ENCODE data around the gene BICC1.

The BICC1 gene

DNA sequence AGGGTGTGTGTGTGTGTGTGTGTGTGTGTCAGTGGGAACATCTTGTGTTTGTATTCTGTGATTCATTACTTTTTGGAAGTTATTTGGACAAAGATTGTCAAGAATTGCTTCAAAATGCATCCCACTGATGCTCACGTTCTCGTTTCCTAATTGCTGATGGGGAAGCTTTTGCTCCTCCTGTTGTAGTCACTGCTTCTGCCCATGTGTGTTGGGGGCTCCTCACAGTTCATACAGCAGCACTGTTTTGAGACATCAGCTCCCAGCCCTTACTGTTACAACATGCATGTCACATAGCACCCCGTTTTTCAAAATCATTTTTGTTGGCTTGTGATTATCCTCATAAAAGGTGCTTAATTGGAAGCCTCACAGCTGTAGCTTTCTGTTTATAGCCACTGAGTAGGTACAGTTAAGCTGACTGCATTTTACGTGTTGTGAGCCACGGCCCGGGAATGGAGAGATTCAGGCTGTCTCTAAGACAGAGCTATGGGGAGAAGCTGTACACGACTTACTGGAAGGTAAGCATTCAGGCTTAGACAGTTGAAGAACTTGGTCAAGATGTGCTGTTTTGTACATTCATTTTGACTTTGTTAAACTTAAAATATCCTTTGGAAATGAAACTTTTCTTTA is 87.4 kb downstream of the BICC1 start:
- in situ Hi-C loops (cut with HindIII; ENCODE audit: low sequenced_read_pairs), result no loop called here
- TF ChIP-seq CTCF (IDR thresholded peaks at IDR 0.05; ENCODE audit: low read depth, low read length), result no peak
- no peak for DNase-seq (ENCODE audit: low read depth, low spot score)
- no peak overlapping the region for H3K4me3 ChIP-seq (ENCODE audit: low read depth, low read length)

GRCh38 chr10:58608351-58608750 is 95.7 kb downstream of the BICC1 start:
- no peak overlapping the region for H3K4me3 ChIP-seq (ENCODE audit: low read depth, low read length)
- TF ChIP-seq CTCF (IDR thresholded peaks at IDR 0.05; ENCODE audit: low read depth, low read length), result no peak
- in situ Hi-C loops (cut with HindIII; ENCODE audit: low sequenced_read_pairs), result no loop called here
- DNase-seq (ENCODE audit: low read depth, low spot score), result peak; percentile 16

DNA sequence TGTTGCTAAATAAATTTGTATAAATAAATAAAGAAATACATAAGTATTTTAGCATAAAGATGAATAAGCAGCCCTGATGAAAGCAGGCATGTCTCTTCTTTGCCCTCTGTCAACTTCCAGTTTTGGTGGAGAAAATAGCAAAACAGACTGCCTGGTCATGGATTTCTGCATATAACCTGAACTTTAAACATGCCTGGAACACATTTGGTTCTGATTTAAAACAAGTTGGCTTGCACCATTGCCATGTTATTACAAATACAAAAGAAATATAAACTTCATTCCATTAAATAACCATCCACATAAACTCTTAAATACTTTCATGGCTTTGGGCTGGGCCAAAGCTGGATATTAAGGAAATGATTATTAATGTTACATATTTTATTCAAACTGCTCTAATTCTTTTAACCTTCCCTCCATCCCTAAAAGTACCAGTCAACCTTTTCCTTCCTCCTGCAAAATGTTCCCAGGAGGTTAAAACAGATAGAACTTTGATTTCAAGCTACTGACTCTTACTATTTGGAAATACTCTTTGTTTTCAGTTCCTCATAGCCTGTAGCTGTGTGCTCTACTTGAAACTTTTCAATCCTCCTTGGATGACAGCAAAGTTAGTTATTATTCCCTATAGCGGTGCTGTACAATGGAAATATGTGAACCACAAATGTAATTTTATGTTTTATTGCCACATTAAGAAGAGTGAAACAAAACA is 96.3 kb downstream of the BICC1 start:
- in situ Hi-C loops (cut with HindIII; ENCODE audit: low sequenced_read_pairs), result no loop called here
- DNase-seq (ENCODE audit: low read depth, low spot score), result no peak
- H3K4me3 ChIP-seq (ENCODE audit: low read depth, low read length), result no peak overlapping the region
- no peak for TF ChIP-seq CTCF (IDR thresholded peaks at IDR 0.05; ENCODE audit: low read depth, low read length)

DNA sequence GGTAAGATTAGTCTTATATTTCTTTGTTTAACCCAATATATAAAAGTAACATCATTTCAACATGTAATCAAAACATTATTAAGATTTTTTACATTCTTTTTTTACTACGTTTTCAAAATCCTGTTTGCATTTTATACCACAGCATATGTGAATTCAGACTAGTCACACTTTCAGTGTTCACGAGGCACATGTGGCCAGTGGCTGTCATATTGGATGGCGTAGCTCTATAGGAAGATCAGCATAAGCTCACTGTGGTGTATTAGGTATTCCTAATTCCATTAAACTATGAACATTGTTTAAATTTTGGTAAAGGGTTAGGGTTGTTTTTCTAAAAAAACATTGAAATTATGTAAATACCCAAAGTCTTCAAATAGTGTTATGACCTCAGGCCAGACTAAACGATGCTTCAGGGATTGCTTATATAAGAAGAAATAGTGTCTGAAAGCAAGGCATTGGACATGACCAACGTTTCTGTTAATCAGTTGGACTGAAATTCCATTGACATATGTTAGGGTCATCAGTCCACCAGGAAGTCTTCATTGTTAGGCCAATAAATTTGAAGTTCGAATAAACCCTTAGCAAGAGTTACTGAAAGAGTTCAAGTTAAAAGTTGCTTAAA is 97.0 kb downstream of the BICC1 start:
- H3K4me3 ChIP-seq (ENCODE audit: low read depth, low read length), result no peak overlapping the region
- in situ Hi-C loops (cut with HindIII; ENCODE audit: low sequenced_read_pairs), result no loop called here
- no peak for DNase-seq (ENCODE audit: low read depth, low spot score)
- TF ChIP-seq CTCF (IDR thresholded peaks at IDR 0.05; ENCODE audit: low read depth, low read length), result no peak

DNA sequence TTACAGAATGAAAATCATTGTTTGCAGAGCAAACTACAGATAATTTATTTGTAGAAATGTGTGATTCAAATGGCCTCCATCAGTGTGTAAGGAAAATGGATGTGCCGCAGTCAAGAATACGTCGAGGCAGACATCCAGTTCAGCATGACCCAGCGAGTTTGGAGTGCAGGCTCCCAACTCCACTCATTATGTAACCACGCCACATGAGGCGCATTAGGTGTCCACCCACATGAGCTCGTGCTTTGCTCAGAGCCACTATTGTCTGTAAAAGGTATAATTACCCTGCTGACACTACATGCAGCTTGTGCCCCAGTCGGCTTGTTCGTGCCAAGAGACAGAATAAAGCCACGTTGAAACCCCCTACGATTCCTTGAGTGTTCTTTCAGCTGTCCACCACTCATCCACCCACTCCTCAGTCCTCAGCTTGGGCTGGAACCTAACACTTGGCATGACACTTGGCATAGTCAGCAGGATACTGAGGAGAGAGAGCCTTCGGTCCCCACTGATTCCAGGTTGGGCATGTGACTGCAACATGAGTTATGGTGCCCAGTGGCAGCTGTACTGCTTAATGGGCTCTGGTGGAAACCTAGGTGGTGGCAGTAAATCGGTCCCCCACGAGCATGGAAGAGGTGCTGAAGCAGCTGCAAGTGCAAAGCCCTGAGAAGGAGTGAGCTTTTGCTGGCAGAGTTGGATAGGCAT is 102.7 kb downstream of the BICC1 start:
- no peak for TF ChIP-seq CTCF (IDR thresholded peaks at IDR 0.05; ENCODE audit: low read depth, low read length)
- in situ Hi-C loops (cut with HindIII; ENCODE audit: low sequenced_read_pairs), result no loop called here
- H3K4me3 ChIP-seq (ENCODE audit: low read depth, low read length), result no peak overlapping the region
- DNase-seq (ENCODE audit: low read depth, low spot score), result no peak

DNA sequence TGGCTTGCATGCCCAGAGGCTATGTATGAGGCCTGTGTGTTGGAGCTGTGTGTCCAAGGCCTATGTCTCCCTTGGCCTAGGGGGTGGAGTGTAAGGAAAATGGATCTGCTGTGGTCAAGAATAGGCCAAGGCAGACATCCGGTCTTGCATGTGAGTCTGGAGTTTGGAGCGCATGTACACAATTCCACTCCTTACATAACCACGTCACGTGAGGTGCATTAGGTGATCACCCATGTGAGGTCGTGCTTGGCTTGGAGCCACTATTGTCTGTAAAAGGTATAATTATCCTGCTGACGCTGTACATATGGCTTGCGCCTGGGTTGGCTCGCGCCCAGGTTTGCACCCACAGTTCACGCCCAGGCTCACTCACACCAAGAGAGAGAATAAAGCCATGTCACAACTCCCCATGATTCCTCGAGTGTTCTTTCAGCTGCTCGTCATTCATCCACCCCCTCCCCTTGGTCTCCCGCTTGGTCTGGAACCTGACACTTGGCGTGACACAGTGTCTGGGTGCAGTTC is 105.5 kb downstream of the BICC1 start:
- no peak for TF ChIP-seq CTCF (IDR thresholded peaks at IDR 0.05; ENCODE audit: low read depth, low read length)
- DNase-seq (ENCODE audit: low read depth, low spot score), result no peak
- no peak overlapping the region for H3K4me3 ChIP-seq (ENCODE audit: low read depth, low read length)
- in situ Hi-C loops (cut with HindIII; ENCODE audit: low sequenced_read_pairs), result no loop called here

Measured in astrocyte of the spinal cord (primary cell).